Tongue (tissue), 2 donors: ENCODE data around the gene RAD23B. TPM values are rescaled to one million over a fixed set of nuclear protein-coding genes. Genes with fewer than 3 reads are reported as not detected.
A peak's percentile ranks its signal among the peaks of the same experiment; 100 is the strongest.
"Not testable (repeated sequence)": the region's sequence is repeated elsewhere in the genome, so short reads cannot be mapped to it uniquely, and the experiment has no call there.

ENCODE experiments used
- DNase-seq: peaks from one replicate; pipeline ENCODE4 v3.0.0-alpha.2; 2015
- total RNA-seq: library from RNA; depleted of rRNA; stranded (reverse); fragments of >200 nt; gene quantifications from one replicate; pipeline ENCODE4 v1.2.3, GENCODE V29; 2014

The RAD23B gene
- 114 TPM for total RNA-seq

- DNase-seq: peak; percentile 100
Observed at GRCh38 chr9:107282759-107283622, at the start of gene RAD23B. Gene RAD23B, plus strand, starts transcription at chr9:107283279. Its CDS starts 351 bp downstream, at chr9:107283630.

- DNase-seq: no peak
Observed at GRCh38 chr9:107235765-107236442, 47.2 kb upstream of the RAD23B start.

- no peak for DNase-seq
Observed at GRCh38 chr9:107237873-107238272, 45.2 kb upstream of the RAD23B start.

GRCh38 chr9:107239474-107239873, 43.6 kb upstream of the RAD23B start:
- DNase-seq: peak; percentile 17

- no peak for DNase-seq
Observed at GRCh38 chr9:107240260-107240659, 42.8 kb upstream of the RAD23B start.

GRCh38 chr9:107242073-107243030, 40.7 kb upstream of the RAD23B start:
- no peak for DNase-seq

GRCh38 chr9:107243742-107244141, 39.3 kb upstream of the RAD23B start:
- DNase-seq: peak; percentile 40

GRCh38 chr9:107246259-107247254, 36.5 kb upstream of the RAD23B start:
- DNase-seq: no peak

- no peak for DNase-seq
Observed at GRCh38 chr9:107248714-107249113, 34.4 kb upstream of the RAD23B start.

GRCh38 chr9:107249131-107249533, 33.9 kb upstream of the RAD23B start:
- DNase-seq: peak; percentile 77

- no peak for DNase-seq
Observed at GRCh38 chr9:107249665-107250285, 33.3 kb upstream of the RAD23B start.

GRCh38 chr9:107251756-107252322, 31.2 kb upstream of the RAD23B start:
- peak; percentile 84 for DNase-seq

- no peak for DNase-seq
Observed at GRCh38 chr9:107258919-107259318, 24.2 kb upstream of the RAD23B start.

- DNase-seq: not testable (repeated sequence)
Observed at GRCh38 chr9:107259751-107260313, 23.2 kb upstream of the RAD23B start.

GRCh38 chr9:107260437-107261081, 22.5 kb upstream of the RAD23B start:
- no peak for DNase-seq

GRCh38 chr9:107261106-107261505, 22.0 kb upstream of the RAD23B start:
- no peak for DNase-seq

GRCh38 chr9:107263289-107263688, 19.8 kb upstream of the RAD23B start:
- no peak for DNase-seq

- no peak for DNase-seq
Observed at GRCh38 chr9:107266624-107267368, 16.3 kb upstream of the RAD23B start.

GRCh38 chr9:107268560-107268959, 14.5 kb upstream of the RAD23B start:
- DNase-seq: no peak
